NB4 (cell line): ENCODE measurements around the gene DGKQ.

Experiments
- CTCF ChIP-seq: IDR thresholded peaks from one replicate; pipeline ENCODE4 v1.5.1; 2012; ENCODE audit warnings: low read depth, low read length
- POLR2A ChIP-seq: IDR thresholded peaks from 2 replicates; pipeline ENCODE4 v1.6.1; 2011; ENCODE audit warnings: mild to moderate bottlenecking; ENCODE audit not compliant: insufficient read length; ENCODE audit errors: extremely low read depth

DNA sequence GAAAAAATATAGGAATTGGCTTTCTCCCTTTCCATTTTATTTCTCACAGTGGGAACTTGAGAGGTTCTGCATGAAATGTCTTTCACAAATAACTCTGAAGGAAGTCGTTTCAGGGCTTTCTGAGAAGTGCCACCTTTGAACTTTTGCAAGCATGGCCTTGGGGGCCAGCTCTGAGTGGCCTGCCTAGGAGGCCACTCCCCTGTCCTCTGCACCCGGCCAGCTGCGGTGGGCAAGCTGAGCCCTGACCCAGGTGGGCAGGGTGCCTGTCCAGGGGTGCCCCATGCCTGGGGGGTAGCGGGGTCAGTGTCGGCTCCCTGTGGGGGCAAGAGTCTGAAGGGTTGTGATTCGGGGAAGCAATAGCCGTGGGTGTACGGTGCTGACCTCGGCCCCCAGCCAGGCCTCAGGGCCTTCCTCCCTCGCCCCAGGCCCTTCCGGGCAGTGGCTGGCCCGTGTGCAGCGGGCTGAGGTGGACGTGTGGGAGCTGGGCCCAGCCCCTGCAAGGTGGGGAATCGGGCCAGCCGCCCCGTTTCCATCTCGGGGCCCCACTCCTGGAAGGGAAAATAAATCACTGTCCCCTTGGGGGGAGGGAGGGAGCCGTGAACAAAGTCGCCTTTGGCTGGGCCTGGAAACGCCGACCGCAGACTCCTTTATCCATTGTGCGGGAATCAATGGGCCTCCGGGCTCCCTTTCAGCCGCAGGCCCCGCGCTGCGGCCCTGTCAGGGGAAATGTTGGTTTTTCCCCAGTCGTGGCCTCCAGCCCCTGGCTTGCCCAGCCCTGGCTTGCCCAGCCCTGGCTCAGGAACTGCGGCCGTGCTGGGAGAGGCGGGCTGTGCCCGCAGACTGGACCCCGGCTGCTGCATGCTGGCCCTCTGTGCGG, 41.2 kb upstream of the DGKQ start:
- TF ChIP-seq CTCF (no peak), POLR2A (no peak)
